DOHH2 (cell line): ENCODE data around the gene SCAF8.

Experiments used
- EZH2phosphoT487 ChIP-seq: fragments of 200-600 bp; sonication (generic); IDR thresholded peaks from 2 replicates; pipeline ENCODE4 v1.6.1; 2017; ENCODE audit warnings: borderline replicate concordance, mild to moderate bottlenecking, antibody characterized with exemption, low read length, moderate library complexity, mixed read lengths
- TF ChIP-seq, protein P1 (sequence below): fragments of 200-600 bp; sonication (generic); IDR thresholded peaks from one replicate; pipeline ENCODE4 v1.5.1; 2014; ENCODE audit warnings: antibody characterized with exemption, mild to moderate bottlenecking, low read depth, low read length; ENCODE audit not compliant: poor library complexity, severe bottlenecking

DNA sequence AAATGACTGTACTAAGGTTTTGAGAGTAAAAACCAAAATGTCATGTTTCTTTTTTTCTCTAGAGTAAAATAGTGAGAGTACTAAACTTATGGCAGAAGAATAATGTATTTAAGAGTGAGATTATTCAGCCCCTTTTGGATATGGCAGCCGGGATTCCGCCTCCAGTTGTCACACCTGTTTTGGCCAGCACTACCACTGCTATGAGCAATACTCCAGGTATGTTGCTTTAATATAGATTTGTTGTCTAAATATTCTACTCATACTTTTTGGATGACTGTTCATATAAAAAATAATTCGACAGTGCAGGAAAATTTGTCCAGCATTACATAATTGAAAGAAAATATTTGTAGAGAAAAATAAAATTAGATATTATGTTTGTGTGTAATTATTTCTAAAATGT lies 59.5 kb downstream of the SCAF8 start:
- TF ChIP-seq, protein P1, sequence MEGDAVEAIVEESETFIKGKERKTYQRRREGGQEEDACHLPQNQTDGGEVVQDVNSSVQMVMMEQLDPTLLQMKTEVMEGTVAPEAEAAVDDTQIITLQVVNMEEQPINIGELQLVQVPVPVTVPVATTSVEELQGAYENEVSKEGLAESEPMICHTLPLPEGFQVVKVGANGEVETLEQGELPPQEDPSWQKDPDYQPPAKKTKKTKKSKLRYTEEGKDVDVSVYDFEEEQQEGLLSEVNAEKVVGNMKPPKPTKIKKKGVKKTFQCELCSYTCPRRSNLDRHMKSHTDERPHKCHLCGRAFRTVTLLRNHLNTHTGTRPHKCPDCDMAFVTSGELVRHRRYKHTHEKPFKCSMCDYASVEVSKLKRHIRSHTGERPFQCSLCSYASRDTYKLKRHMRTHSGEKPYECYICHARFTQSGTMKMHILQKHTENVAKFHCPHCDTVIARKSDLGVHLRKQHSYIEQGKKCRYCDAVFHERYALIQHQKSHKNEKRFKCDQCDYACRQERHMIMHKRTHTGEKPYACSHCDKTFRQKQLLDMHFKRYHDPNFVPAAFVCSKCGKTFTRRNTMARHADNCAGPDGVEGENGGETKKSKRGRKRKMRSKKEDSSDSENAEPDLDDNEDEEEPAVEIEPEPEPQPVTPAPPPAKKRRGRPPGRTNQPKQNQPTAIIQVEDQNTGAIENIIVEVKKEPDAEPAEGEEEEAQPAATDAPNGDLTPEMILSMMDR: no peak
- no peak for TF ChIP-seq EZH2phosphoT487
